ENCODE measurements around the gene GPR37. TPM values are rescaled to one million over a fixed set of nuclear protein-coding genes. Genes with fewer than 3 reads are reported as not detected.

Gene GPR37
- total and polyA plus RNA-seq, 8 donors = 0.80 to 3.9 (median 1.9) TPM

- peaks cover 5 to 13% (median 9%) of the 10 kb centered on the region in 3 donors for H3K4me1 ChIP-seq
- no peaks in the 10 kb centered on the region for H3K27me3 ChIP-seq
- H3K27ac ChIP-seq = no peak overlapping the region
- intact Hi-C loops (cut with DNase I) = no loop called here
- no peak overlapping the region for H3K4me3 ChIP-seq
- DNase-seq (no peak), FAIRE-seq (no peak), ATAC-seq (no peak)
- H3K9me3 ChIP-seq = no peaks in the 10 kb centered on the region
- H3K36me3 ChIP-seq = no peaks in the 10 kb centered on the region
- TF ChIP-seq CTCF (IDR thresholded peaks at IDR 0.05) = no peak
- 60 to 61% methylated on average over 3 of the region's 3 CpGs for WGBS, 2 donors
Observed at GRCh38 chr7:124810605-124811004, 45.0 kb upstream of the GPR37 start.

GRCh38 chr7:124808206-124808605 lies 42.6 kb upstream of the GPR37 start:
- Histone ChIP-seq H3K4me3 (no peak overlapping the region), H3K4me1 (no peaks in the 10 kb centered on the region), H3K36me3 (no peaks in the 10 kb centered on the region), H3K27me3 (no peaks in the 10 kb centered on the region), H3K27ac (no peak overlapping the region), H3K9me3 (no peaks in the 10 kb centered on the region)
- ATAC-seq (no peak), FAIRE-seq (no peak), DNase-seq (no peak)
- no peak for TF ChIP-seq CTCF (IDR thresholded peaks at IDR 0.05)
- WGBS, 2 donors = 77 to 79% methylated on average over 5 of the region's 5 CpGs
- intact Hi-C loops (cut with DNase I) = no loop called here

- H3K4me1 ChIP-seq = no peaks in the 10 kb centered on the region
- WGBS, 2 donors = 87 to 90% methylated on average over 1 of the region's 1 CpG
- H3K36me3 ChIP-seq = no peaks in the 10 kb centered on the region
- intact Hi-C loops (cut with DNase I) = no loop called here
- H3K27ac ChIP-seq = no peak overlapping the region
- H3K27me3 ChIP-seq = no peaks in the 10 kb centered on the region
- H3K4me3 ChIP-seq = no peak overlapping the region
- no peak for ATAC-seq
- no peak for FAIRE-seq
- no peaks in the 10 kb centered on the region for H3K9me3 ChIP-seq
- DNase-seq = no peak
- no peak for TF ChIP-seq CTCF (IDR thresholded peaks at IDR 0.05)
Observed at GRCh38 chr7:124801330-124801895, 35.8 kb upstream of the GPR37 start.

- FAIRE-seq = no peak
- DNase-seq = no peak
- TF ChIP-seq CTCF (IDR thresholded peaks at IDR 0.05) = no peak
- Histone ChIP-seq H3K9me3 (no peaks in the 10 kb centered on the region), H3K4me3 (no peak overlapping the region), H3K4me1 (no peaks in the 10 kb centered on the region), H3K27me3 (no peaks in the 10 kb centered on the region), H3K27ac (no peak overlapping the region), H3K36me3 (no peaks in the 10 kb centered on the region)
- intact Hi-C loops (cut with DNase I) = no loop called here
- WGBS, 2 donors = 58 to 60% methylated on average over 2 of the region's 2 CpGs
- no peak for ATAC-seq
Observed at GRCh38 chr7:124800386-124800785, 34.8 kb upstream of the GPR37 start.

GRCh38 chr7:124799448-124799847 lies 33.9 kb upstream of the GPR37 start:
- WGBS, 2 donors = 91 to 95% methylated on average over 6 of the region's 6 CpGs
- FAIRE-seq = no peak

More at GRCh38 chr7:124799448-124799847, 33.9 kb upstream of the GPR37 start:
- no peak overlapping the region for H3K4me3 ChIP-seq
- no peak for TF ChIP-seq CTCF (IDR thresholded peaks at IDR 0.05)
- no peaks in the 10 kb centered on the region for H3K27me3 ChIP-seq
- H3K9me3 ChIP-seq = no peaks in the 10 kb centered on the region
- H3K4me1 ChIP-seq = no peaks in the 10 kb centered on the region
- no peak overlapping the region for H3K27ac ChIP-seq
- no peak for DNase-seq
- ATAC-seq = no peak
- intact Hi-C loops (cut with DNase I) = loop anchor here in 1 of 3 donors (10.0 kb wide), 1 partner anchor 625 kb away; no protein-coding TSS in a partner anchor
- H3K36me3 ChIP-seq = no peaks in the 10 kb centered on the region
